GM18520 (cell line): ENCODE results near the gene CARM1.
"Not testable (repeated sequence)": the region's sequence is repeated elsewhere in the genome, so short reads cannot be mapped to it uniquely, and the experiment has no call there.

Experiments used
- ATAC-seq: cut with Tn5 transposase; IDR thresholded peaks from one replicate; pipeline ENCODE4 v1.9.1; 2021; ENCODE audit not compliant: unreplicated experiment

Gene CARM1

DNA sequence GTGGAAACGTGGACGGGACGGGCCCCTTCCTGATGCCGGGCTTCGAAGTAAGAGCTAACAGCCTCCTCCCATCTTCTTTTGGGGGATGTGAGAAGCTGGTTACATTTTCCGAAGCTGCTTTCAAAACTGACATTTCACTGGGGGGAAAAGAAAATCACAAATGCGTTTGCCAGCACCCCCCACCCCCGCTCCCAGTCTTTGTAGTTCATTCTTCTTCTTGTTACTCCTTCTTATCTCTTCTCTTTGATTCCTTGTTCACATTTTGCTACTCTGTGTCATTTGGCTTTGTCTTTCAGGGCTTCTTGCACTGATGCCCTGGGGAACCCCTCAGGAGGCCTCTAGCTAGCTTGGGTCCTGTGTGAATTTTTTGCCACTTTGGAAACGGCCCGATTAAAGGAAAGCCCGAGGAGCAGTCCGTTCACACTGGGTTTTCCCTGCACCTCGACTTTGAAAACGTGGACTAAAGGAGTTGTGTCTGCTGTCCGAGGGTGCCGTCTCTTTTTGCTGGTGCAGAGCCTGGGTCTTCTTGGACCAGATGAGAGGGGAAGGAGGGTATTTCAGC, 1.3 kb downstream of the CARM1 start:
- ATAC-seq, result no peak

DNA sequence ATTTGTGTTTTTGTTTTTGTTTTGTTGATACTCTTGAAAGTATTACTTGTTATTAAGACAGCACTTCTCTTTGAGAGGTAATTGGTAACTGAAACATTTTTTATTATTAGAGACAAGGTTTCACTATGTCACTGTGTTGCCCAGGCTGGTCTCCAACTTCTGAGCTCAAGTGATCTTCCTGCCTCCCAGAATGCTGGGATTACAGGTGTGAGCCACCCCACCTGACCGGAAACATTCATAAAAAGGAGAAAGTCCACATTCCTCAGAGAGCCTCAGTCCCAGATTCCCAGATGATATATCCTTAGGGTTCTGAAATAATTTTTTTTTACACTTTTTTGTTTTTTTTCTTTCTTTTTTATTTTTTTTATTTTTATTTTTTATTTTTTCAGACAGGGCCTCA, 2.7 kb downstream of the CARM1 start:
- no peak for ATAC-seq

GRCh38 chr19:10876459-10877240, 5.3 kb downstream of the CARM1 start:
- ATAC-seq, result peak; percentile 39

GRCh38 chr19:10877608-10878007, 6.3 kb downstream of the CARM1 start:
- ATAC-seq, result not testable (repeated sequence)

- ATAC-seq, result no peak
Measured at GRCh38 chr19:10878253-10878652, 6.9 kb downstream of the CARM1 start.

DNA sequence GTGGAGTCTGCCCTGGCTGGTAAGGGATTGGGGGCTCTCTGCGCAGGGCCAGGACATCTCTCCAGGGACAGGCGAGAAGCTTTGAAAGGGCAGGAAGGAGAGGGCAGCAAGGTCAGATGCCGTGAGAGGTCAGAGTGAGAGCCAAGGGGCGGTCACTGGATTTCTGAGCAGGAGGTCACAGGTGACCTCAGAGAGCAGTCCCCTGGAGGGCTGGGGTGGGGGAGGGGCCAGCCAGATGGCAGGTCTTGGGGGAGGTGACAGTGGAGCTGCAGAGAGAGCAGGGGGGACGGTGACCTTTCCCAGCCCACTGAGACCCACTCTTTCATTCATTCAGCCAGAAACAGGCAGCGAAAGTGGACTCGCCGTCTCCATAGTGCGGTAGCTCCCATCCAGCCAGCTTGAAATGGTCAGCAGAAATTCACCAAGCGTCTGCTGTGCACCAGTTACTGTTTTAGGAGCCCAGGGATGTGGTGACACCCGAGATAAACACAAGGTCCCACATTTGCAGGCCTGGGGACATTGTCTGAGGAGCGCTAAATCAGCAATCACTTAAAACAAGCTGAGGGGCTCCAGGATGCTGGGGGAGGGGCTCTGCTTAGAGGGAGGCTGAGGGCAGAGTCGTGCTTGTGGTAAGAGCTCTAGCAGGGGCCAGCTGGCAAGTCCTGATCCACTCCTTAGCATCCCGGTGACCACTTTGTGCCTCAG, 10.2 kb downstream of the CARM1 start:
- ATAC-seq, result no peak

DNA sequence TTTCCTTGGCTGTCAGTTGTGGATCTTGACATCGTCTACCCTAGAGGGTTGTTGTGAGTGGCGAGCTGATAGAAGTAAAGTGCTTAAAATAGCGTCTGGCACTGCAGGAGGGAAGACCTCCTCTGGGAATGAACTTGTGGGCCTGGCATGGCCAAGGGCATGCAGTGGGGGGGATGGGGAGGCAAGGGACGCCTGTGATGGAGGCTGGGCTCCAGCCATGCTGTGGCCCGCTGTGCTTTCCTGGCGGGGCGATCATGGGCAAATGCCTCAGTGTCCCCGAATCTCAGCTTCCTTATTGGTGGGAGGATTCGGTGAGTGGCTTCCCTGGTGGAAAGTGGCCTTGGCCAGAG, 10.7 kb downstream of the CARM1 start:
- ATAC-seq, result no peak

DNA sequence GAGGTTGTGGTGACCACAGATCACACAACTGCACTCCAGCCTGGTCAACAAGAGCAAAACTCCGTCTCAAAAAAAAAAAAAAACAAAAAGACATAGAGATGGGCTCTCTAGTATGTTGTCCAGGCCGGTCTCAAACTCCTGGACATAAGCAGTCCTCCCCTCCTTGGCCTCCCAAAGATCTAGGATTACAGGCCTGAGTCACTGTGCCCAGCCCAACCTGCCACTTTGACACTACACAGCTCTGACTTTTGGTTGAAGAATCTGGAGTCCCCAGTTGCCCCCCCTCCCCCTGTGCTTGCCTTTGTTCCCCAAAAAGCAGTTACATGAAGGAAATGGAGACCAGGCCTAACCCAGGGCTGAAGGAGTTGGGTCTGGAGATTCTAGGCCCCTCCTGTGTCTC, 12.9 kb downstream of the CARM1 start:
- no peak for ATAC-seq

DNA sequence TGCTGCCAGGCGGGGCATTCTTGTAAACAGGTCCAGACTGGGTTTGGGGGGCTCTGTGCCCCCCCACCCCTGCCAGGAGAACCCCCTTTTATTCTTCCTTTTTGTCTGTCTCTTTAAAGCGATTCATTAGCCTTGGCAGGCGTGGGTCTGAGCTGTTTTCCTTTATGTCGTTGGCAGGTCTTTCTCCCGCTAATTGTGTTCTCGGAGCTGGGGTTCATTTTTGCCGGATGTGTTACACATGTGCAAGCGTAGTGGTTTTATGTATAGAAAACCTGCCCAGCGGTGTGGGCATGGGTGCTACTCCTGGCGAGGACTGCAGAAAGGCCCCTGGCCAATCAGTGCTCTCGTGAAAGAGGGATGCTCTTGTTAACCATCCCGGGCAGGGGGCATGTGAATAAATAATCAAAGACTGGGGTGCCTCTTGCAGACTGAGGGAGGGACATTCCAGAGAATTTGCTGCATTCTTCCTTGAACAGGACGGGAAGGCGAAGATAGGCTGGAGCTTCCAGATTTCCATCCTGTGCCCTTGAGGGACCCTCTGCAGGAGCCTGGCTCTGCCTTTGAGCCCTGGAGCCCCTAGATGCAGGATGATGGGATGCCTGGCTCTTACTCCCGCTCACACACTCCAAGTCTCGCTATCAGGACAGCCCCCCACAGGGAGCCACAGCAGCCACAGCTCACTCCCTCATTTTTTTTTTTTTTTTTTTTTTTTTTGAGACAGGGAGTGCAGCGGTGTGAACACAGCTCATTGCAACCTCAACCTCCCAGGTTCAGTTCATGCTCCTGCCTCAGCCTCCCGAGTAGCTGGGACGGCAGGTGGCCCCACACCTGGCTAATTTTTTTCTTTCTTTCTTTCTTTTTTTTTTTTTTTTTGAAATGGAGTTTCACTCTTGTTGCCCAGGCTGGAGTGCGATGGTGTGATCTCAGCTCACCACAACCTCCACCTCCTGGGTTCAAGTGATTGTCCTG, 14.1 kb downstream of the CARM1 start:
- ATAC-seq, result no peak

DNA sequence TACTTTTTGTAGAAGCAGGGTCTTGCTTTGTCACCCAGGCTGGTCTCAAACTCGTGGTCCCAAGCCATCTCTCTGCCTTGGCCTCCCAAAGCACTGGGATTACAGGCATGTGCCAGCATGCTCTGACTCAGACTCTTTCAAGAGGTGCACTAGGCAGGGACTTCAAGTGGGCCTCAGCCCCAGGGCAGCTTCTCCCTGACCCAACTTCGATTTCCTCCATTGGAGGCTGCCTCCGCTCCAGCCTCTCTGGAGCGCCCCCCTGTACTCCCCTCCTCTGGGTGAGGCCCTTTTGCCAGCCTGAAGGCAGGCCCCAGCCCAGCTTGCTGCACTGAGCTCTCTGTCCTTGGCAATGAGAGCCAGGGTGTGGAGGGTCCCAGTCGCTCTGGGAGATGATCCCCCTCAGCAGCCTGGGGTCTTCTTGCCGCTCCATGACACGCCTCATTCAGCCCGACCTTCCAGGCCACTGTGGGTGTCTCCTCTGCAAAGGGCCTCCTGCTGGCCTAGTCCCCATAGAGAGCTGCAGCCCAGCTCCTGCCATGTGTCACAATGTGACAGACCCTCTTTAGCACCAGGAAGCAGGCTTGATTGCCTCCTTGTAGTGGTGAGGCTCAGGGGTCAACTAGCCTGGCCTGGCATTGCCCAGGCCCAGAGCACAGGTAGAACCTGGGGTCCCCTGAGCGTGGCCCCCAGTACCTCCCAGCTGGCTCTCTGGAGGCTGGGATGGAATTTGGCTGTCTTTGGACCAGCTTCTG, 16.4 kb downstream of the CARM1 start:
- no peak for ATAC-seq

- ATAC-seq, result no peak
Measured at GRCh38 chr19:10888421-10888866, 17.1 kb downstream of the CARM1 start.

GRCh38 chr19:10889880-10890279, 18.5 kb downstream of the CARM1 start:
- no peak for ATAC-seq

DNA sequence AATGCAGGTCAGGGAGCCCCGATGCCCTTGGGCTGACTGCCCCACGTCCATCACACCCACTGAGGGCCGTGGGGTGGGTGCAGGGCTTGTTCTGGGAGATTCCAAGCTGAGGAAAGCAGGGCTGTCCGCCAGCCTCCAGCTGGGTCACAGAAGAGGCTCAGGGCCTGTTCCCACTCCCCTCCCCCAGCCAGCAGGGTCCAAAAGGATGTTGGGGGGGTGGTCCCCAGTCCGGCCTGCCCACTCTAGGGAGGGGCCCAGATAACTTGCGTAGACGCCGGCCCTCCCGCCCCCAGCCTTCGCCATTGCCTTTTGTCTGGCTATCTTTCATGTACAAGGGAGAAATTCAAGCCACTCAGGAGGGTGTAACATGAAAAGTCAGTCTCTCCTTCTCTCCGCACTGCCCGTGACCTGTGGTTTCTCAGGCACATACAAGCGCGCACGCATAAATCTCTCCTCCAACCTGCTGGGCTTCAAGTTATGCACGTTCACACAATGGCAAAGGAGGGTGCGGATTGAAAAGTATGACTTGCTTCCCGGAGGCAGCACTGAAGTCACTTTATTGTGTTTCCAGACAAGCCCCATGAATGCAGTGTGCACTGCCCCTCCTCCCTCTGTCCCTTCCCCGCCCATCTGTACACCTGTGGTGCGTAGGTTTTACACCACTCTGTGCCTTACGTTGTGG, 20.2 kb downstream of the CARM1 start:
- ATAC-seq, result no peak

- no peak for ATAC-seq
Measured at GRCh38 chr19:10892256-10892655, 20.9 kb downstream of the CARM1 start.

DNA sequence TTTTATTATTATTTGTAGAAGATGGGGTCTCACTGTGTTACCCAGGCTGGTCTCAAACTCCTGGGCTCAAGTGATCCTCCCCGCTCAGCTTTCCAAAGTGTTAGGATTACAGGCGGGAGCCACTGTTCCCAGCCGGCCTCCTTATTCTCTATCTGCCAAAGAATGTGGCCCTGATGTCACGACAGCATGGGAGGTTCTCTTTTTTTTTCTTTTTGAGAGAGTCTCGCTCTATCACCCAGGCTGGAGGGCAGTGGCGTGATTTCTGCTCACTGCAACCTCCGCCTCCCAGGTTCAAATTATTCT, 23.5 kb downstream of the CARM1 start:
- no peak for ATAC-seq

DNA sequence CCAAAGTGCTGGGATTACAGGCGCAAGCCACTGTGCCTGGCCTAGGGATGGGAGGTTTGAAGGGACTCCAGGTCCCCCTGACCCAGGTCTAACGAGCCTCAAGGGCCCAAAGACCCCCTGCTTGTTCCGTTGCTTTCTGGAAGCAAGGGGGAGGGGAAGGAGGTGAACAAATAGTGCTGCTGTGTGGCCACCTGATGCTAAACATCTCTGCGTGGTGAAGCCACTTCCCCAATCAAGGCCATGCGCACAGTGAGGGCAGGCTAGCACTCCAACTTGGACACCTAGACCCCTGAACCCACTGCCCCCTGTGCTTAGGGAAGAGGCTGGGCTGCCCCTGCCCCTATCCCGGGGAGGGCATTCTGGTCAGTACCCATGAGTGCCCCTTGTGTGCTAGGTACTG, 24.0 kb downstream of the CARM1 start:
- ATAC-seq, result no peak

GRCh38 chr19:10895920-10896319, 24.6 kb downstream of the CARM1 start:
- ATAC-seq, result no peak

- no peak for ATAC-seq
Measured at GRCh38 chr19:10896851-10897526, 25.6 kb downstream of the CARM1 start.

DNA sequence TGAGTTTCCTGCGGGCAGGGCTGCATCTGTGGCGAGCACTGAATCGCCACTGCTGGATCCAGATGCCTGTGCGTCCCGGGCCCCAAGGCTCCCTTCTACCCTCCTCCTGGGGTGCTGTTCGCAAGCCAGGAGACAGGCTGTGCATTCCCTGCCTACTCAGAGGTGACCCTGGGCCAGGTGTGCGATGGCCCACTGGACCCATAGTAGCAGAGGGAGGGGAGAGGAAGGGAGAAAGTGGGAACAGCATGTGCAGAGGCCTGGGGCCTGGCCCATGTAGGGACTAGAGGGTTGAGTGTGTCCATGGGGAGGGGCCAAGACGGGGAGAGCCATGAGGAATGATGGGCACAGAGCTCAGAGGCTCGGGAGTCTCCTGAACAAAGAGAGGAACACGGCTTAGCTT, 27.3 kb downstream of the CARM1 start:
- no peak for ATAC-seq
